Ureter (tissue), 1 donor: Measurements from ENCODE around the gene TWSG1. TPM values are rescaled to one million over a fixed set of nuclear protein-coding genes. Genes with fewer than 3 reads are reported as not detected.
A peak's percentile ranks its signal among the peaks of the same experiment; 100 is the strongest.
"Not testable (repeated sequence)": the region's sequence is repeated elsewhere in the genome, so short reads cannot be mapped to it uniquely, and the experiment has no call there.

Source experiments
- DNase-seq: peaks from one replicate; pipeline ENCODE4 v3.0.0-alpha.2; 2020; ENCODE audit warnings: low spot score
- total RNA-seq: library from RNA; stranded (reverse); gene quantifications from one replicate; pipeline ENCODE4 v1.2.4, GENCODE V29; 2023
- donor health status: DM: yes; HTN: yes; CAD: no.

Gene TWSG1
- total RNA-seq, 1 donor from 2014 or later, result 44.6 TPM

DNA sequence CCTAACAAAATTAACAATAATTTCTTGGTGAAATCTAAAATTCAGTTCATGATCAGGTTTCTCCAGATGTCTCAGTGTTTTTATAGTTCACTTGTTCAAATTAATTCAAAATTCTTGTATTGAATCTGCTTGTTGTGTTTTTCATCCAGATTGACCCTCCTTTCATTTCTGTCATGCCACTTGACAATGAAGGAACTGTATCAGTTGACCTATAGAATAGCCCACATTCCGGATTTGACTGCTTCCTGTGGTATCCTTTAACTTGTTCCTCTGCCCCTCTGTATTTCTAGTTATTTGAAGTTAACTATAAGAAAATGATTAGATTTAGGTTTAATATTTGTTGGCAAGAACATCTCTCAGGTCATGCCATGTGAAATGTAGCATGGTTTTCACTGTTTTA is 53.3 kb downstream of the TWSG1 start:
- DNase-seq, result no peak

DNA sequence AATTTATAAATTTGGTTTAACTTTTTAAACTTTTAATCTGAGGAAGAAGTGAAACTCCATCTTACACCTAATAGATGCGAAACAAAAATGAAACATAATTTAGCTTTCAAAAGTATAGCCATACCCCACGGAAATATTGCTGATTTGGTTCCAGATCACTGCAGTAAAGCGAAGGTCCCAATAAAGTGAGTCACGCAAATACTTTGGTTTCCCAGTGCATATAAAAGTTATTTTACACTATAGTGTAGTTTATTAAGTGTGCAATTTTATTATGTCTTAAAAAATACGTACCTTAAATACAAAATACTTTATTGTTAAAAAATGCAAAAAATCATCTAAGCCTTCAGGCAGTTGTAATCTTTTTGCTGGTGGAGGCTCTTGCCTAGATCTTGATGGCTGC is 55.1 kb downstream of the TWSG1 start:
- no peak for DNase-seq

DNA sequence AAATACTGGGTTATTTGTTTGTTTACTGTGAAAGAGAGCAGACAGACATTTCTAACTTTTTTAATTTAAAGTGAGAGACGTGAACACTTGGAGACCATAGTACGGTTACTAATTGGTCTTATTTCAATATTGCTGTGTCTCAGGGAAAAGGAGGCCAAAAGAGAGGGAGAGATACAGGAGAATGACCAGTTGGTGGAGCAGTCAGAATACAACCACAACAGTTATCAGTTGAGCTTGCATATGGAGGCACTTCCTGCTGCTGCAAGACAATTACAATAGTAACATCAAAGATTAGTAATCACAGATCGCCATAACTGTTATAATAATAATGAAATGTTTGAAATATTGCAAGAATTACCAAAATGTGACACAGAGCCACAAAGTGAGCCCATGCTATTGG is 58.2 kb downstream of the TWSG1 start:
- no peak for DNase-seq

DNA sequence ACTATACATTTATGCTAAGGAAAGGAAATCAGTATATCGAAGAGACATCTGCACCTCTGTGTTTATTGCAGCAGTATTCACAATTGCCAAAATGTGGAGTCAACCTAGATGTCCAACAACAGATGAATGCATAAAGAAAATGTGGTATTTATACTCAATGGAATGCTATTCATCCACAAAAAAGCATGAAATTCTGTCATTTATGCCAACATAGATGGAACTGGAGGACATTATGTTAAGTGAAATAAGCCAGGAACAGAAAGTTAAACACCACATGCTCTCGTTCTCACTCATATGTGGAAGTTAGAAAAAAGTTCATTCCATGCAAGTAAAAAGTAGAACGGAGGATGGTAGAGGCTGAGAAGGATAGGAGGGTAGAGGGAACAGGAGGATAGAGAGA is 59.5 kb downstream of the TWSG1 start:
- DNase-seq, result no peak

DNA sequence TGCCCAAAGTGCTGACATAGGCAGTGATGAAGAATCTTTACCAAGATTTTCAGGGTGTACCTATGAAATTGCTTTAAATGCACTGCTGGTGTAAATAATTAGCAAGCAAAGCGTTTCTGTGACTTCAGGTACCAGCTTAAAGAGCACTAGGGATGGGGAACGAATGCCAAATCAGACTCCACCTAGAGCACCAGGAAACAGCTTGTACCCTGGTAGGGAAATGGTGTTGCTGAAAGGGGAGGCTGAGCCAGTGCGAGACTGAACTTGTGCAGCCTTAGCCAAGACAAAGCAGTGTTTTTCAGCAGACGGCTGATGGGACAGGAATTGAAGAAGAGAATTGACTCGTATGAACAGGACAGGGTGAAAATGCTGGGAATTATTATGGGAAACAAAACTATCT is 65.6 kb downstream of the TWSG1 start:
- DNase-seq, result no peak

DNA sequence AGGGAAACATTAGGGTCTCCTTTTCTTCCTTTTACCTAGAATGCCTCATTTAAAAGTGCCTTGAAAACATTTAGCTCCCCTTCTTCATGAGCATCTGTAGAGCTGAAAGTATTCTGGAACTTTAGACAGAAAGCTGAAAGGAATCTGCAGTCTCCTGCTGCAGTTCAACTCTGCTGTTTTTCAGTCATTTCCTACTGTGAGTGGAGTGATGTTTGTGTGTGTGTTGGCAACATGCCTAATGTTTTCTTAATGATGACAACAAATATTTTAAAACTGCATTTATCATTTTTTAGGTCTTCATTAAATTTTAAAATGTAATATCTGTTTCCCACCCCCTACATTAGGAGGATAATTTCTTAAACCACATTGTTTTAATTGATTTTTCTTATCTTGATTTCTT is 66.6 kb downstream of the TWSG1 start:
- no peak for DNase-seq

DNA sequence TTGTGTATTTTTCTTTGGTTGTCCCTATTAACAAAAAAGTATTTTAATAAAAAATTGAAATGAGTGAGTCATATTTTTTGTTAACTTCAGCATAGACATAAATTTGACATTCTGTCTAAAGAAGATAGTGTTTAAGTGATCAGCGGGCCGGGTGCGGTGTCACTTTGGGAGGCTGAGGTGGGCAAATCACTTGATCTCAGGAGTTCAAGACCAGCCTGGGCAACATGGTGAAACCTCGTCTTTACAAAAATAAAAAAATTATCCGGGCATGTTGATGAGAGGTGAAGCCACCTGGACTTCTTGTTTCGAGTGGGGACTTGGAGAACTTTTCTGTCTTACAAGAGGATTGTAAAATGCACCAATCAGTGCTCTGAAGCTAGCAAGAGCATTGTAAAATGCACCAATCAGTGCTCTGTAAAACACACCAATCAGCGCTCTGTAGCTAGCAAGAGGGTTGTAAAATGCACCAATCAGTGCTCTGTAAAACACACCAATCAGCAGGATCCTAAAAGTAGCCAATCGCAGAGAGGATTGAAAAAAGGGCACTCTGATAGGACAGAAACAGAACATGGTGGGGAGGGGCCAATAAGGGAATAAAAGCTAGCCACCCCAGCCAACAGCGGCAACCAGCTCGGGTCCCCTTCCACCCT is 67.9 kb downstream of the TWSG1 start:
- DNase-seq, result not testable (repeated sequence)

DNA sequence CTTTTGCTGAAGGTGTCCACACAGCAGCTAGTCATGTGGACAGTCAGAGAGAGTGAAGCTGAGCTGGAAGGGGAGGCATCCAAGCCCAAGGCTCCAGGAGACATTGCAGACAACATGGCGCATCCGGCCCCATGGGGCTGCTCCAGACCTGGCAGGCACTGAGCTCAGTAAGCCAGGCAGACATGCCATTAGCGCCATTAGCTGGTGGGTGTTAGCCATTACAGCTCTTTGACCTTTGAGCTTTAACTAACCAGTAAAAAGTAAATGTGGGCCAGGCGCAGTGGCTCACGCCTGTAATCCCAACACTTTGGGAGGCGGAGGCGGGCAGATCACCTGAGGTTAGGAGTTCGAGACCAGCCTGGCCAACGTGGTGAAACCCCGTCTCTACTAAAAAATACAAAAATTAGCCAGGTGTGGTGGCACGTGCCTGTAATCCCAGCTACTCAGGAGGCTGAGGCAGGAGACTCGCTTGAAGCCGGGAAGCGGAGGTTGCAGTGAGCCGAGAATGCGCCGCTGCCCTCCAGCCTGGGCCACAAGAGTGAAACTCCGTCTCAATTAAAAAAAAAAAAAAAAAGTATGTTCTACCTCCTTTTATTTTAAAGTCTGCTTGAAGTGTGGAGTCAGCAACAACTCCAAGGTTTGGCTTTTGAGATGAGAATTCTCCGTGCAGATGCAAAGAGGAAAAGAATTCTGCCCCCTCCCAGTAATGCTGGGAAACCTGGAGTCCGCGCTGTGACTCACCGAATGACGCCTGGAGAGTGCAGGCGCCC is 69.4 kb downstream of the TWSG1 start:
- no peak for DNase-seq

DNA sequence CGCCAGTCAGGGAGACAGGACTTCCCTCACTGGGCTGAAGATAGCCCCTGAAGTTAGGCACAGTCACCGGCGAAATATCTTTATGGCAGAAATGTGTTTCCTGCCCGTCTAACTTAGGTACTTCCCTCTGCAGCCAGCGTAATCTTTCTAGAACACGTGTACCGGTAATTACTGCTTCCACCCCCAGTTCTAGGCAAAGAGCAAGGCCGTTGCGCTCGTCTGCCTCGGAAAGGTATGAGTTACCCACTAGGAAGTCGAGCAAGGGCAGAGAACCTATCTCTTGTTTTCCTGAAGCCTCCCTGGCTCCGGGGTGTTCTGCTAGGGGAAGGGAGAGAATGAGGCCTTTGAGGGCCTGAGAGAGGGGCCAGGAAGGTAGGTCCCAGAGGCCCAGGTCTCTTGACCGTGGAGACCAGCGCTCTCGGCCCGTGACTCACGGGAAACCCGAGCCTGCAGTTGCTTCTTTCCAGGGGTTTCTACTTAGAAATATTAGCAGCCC is 70.0 kb downstream of the TWSG1 start:
- DNase-seq, result no peak

DNA sequence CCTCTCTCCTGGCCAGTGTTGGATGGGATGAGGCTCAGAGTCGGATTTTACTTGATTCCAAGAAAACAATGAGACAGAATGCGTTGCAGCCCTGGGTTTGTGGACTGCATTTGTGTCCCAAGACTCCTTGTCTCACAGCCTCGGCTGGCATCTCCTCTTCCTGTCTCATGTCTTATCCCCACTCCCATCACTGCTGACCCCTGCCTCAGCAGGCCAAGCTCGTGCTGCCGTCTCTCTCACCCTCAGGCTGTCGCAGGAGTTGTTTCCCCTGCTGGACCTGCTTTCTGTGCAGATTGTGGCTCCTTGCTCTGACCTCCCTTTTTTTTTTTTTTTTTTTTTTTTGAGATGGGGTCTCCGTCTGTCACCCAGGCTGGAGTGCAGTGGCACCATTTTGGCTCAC is 70.6 kb downstream of the TWSG1 start:
- no peak for DNase-seq

DNA sequence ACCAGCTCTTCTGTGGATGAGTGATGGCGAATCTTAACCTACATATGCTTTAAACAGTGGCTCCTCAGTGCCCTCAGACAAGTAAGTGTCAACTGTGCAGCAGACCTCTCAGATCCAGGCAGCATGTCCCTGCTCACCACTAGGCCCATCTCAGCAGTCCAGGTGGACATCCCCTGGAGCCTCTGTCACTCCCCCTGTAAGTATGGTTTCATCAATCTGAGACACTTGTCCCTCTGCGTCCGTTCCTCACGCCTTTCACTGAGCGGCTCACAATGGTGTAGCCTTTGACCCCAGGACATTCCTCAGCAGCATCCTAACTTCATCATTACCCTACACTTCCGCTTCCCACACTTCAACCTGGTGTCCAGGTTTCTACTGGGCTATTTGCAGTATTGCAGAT is 71.4 kb downstream of the TWSG1 start:
- DNase-seq, result no peak

DNA sequence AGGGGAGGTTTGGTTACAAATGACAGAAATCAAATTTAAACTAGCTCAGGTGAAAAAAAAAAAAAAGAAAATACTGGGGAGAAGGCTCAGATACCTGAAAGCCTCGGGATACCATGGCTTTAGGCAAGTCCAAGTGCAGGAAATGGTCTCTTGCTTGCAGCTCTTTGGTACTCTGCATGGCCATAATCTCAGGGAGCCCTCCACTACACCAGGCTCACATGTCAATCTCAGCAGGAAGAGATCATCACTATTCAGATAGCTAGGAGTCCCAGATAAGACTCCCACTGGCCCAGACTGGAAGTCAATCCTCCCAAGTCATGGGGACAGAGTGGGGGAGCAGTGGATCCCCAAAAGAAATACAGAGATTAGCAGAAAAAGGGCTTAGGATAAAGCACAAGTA is 75.9 kb downstream of the TWSG1 start:
- DNase-seq, result no peak

DNA sequence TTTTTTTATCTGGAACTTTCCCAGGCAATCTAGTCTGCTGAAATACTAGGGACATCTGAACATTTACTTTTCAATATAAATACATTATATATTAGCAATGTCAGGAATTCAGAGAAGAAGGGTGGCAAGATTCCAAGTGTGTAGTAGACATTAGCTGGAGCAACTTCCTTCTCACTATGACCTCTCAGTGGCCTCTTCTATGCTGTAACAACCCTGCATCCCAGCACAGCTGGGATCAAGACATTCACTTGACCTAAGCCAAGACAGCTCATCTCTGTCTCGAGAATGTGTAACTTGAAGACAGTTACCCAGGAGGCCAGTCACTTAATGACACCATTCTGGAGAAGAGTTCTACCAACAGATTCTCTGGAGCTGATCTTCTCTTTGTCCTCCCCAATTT is 79.0 kb downstream of the TWSG1 start:
- no peak for DNase-seq

DNA sequence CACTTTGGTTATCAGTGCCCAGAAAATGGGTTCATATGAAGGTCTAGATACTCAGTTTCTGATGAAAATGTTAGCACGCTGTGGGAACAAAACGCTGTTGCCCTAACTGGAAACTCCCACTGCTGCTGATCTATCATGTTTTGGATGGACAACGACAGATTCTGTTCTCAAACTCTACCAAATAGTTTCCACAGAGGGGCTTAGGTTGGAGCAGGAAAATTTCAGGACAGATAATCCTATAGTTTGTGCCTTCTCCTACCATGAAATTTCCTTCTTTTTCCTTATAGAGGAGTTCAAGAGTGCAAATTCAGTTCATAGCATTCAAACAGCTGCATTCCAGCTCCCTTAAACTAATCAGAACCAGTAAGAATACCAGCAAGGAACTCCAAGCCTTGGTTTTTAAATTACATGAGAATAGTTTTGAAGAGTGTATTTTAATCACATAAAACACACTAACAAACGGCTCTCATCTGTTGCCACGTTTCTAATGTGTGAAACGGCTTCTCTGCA is 82.0 kb downstream of the TWSG1 start:
- no peak for DNase-seq

DNA sequence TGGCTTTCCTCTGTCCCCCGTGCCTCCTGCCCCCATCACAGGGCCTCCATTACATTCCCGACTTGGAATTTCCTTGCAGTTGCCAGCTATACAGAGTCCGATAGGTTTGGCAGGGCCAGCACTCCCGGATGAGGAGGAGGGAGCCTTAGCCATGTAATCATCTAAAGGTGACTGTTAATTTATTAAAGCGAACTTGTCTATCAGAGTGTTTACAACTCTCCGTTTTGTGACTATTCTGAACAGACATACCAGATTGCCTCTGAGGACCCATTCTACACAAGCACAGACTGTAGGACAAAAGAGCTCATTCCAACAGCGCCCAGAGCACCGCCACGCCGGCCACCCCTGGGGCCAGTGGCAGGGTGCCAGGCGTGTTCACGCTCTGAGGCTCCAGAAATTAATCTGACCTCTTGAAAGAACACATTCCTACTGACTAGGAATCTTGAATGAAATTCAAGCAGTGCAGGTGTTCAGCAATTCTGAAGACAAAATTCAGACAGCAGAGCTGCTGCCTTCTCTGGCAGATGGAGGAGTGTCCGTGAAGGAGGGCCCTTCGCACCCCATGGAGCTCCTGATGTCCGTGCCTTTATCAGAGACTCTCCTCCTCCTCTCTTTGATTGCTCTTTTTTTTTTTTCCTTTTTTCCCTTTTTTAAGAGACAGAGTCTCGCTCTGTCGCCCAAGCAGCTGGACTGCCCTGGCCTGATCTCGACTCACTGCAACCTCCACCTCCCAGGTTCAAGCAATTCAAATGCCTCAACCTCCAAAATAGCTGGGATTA is 82.7 kb downstream of the TWSG1 start:
- no peak for DNase-seq

DNA sequence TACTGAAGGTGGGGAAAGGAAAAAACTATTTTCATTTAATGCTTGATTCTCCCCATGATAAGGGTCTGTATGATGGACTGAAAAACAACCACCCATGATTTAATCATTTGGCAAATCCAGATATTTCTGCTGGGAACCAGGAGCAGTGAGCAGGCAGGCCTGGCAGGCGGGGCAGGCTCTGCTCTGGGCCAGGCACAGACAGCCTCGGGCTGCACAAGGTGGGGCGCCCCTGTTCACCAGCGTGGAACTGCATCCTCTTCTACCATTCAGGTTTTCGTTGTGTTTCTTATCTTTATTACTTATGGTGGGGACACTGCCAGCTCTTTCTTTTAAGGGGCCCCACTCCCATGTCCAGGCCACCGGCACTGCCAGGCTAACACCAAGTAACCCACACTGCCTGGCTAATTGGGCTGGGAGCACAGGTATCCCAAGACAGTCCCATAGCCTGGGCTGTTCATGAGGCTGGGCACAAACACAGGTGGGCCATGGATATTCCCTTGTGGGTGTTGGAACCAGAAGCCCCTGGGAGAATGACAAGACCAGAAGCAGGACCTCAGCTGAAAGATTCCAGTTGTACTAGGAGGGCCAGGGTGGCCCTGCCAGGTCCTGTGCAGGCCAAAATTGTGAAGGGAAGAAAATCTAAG is 83.6 kb downstream of the TWSG1 start:
- no peak for DNase-seq

DNA sequence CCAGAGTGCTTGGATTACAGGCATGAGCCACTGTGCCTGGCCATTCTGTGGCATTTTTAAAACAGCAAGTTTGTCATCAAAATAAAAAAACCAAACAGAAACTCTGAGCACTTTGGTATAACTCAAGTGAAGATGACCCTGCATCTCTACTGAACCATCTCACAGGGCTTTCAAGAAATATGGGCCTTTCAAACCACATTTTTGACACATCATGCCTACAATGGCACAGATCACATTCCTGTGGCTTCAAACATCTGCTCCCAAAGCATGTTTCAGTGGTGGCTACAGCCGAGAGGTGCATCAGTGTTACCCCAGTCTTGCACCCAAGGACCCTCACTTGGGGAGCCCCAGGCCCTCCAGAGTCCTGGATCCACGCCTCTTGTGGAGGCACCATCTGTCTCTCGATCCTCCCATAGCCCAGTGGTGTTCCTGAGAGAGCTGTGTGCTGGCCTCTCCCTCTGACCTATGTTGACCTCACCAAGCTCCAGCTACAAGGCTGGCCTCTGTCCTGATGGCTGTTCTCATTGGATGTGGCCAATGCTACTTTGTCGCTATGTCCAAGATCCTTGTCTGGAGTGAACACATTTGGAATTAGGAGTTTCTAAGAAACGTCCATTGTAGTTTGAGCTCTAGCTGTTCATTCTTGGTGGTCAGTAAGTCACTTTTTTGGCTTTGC is 85.5 kb downstream of the TWSG1 start:
- DNase-seq, result no peak

DNA sequence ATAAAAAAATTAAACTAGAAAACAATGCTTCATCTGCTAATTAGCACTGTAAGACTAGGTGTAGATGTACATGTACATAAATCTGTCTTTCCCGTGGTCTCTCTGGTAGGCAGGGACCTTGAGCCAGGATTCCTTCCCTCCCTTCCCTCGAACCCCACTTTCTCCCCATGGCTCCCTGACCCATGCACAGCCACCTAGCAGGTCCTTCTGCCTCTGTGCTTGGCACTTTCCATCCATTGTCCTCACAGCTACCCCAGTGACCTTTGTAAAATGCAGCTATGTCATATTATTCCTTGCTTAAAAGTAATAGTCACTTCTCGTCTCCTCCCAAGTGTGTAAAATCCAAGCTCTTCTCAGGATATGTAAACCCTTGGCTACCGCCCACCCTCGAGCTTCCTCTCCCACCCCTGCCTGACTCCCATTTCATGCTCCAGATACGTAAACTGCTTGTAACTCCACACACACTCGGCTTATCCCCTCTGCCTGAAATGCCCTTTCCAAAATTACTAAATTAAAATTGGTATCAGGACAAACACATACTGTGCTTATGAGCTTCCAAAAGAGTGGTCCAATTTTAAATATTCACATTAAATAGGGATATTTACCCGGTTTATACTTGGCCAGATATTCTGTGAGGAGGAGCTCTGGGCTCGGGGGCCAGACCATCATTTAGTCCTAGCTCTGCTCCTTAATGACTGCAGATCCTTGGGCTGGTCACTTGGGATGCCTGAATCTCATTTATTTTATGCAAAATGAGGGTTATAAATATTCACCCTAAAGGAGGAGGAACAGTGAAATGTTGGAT is 86.7 kb downstream of the TWSG1 start:
- DNase-seq, result no peak

DNA sequence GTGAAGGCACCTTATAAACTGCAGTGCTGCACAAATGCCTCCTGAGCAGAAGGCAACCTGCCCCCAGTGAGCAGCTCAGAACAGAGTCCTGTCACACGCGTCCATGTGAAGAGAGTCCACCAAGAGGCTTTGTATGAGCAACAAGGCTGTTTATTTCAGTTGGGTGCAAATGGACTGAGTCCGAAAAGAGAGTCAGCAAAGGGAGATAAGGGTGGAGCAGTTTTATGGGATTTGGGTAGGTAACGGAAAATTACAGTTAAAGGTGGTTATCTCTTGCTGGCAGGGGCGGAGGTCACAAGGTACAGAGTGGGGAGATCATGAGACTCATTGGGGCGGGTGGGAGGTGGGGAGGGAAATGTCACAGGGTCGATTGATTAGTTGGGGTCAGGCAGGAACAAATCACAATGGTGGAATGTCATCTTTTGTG is 87.3 kb downstream of the TWSG1 start:
- no peak for DNase-seq

DNA sequence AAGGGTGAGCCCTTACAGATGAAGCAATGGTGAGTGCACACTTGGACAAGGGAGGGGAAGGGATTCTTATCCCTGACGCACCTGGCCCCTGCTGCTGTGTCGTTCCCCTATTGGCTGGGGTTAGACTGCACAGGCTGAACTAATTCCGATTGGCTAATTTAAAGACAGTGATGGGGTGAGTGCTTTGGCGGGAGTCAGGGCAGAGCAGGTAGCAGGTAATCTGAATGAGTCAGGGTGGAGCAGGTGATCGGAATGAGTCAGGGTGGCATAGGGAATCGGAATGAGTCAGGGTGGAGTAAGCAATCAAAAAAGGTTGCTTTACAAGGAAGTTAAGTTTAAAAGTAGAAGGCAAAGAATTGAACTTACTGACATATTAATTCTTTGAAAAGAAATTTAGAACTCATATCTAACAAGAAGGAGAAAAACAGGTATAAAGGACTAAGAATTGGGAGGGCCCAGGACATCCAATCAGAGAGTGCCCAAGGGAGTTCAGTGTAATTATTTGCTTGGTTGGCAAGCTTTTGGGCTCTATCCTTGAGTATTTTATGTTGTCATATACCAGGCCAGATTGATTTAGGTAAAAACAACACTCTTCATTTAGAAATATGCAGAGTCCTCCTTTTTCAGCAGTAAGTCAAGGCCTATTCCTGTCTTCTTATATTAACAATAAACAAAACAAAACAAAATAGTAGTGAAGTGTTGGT is 88.4 kb downstream of the TWSG1 start:
- peak; percentile 85 for DNase-seq
